ENCODE measurements around the gene MPP1. TPM values are rescaled to one million over a fixed set of nuclear protein-coding genes. Genes with fewer than 3 reads are reported as not detected.

Gene MPP1
- total RNA-seq, 1 donor from 2014 or later: 9.2 TPM

- DNase-seq (ENCODE audit: low read depth): peak; percentile 52
- H3K4me3 ChIP-seq (ENCODE audit: low read depth, low read length): no peak overlapping the region
- TF ChIP-seq CTCF (conservative IDR thresholded peaks at IDR 0.05; ENCODE audit: low read depth, low read length): no peak
Observed at GRCh38 chrX:154775419-154776349, 29.6 kb downstream of the MPP1 start.

DNA sequence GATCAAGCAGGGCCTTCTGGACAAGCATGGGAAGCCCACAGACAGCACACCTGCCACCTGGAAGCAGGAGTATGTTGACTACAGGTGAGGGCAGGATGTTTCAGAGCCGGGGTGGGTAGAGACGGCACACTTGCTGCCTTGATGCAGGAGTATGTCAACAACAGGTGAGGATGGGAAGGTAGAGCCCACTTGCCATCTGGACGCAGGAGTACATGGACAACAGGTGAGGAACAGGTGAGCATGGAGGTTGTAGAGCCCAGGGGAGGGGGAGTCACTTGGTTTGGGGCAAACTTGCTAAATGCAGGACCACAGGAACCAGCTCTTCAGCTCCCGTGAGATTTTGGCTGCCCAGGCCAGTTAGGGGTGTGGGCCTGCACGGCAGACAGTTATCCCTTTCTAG lies 30.7 kb downstream of the MPP1 start:
- no peak overlapping the region for H3K4me3 ChIP-seq (ENCODE audit: low read depth, low read length)
- DNase-seq (ENCODE audit: low read depth): no peak
- TF ChIP-seq CTCF (conservative IDR thresholded peaks at IDR 0.05; ENCODE audit: low read depth, low read length): no peak

GRCh38 chrX:154762537-154763296 lies 42.6 kb downstream of the MPP1 start, which contains the start of gene DKC1:
Gene DKC1 (plus strand): TSS chrX:154762864. CDS start chrX:154762966, 102 bp downstream.
- DNase-seq (ENCODE audit: low read depth): no peak
- peak within 1 kb of the TSS; percentile 70 for H3K4me3 ChIP-seq (ENCODE audit: low read depth, low read length)
- TF ChIP-seq CTCF (conservative IDR thresholded peaks at IDR 0.05; ENCODE audit: low read depth, low read length): no peak

GRCh38 chrX:154761977-154762536 lies 43.2 kb downstream of the MPP1 start:
- DNase-seq (ENCODE audit: low read depth): no peak
- peak overlapping the region; percentile 70 for H3K4me3 ChIP-seq (ENCODE audit: low read depth, low read length)
- TF ChIP-seq CTCF (conservative IDR thresholded peaks at IDR 0.05; ENCODE audit: low read depth, low read length): no peak

- no peak overlapping the region for H3K4me3 ChIP-seq (ENCODE audit: low read depth, low read length)
- DNase-seq (ENCODE audit: low read depth): no peak
- TF ChIP-seq CTCF (conservative IDR thresholded peaks at IDR 0.05; ENCODE audit: low read depth, low read length): no peak
Observed at GRCh38 chrX:154758696-154759095, 46.6 kb downstream of the MPP1 start.

DNA sequence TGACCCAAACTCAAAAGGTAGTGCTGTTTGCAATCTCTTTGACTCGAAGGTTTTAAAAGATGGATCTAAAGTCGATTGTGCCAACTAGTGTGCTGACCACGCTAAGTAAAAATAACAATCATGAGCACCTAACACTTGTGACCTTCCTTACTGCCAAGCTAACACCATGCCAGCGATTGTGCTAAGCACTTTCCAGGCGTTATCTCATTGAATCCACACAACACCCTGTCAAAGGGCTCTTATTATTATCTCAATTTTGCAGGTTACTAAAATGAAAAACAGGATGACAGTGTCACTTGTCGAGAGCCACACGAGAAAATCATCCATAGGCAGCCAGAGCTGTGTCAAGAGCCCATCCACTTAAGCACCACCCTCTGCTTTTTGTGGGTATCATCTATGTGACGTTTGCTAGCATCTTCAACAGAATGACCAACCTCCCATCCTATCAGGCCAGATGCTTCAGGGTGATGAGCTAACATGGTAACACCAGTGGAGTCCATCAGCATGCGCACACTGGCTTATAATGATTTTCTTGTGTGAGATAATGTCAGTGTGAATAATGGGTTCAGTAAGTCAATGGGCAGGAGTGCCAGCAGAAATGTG lies 53.5 kb downstream of the MPP1 start:
- TF ChIP-seq CTCF (conservative IDR thresholded peaks at IDR 0.05; ENCODE audit: low read depth, low read length): no peak
- no peak for DNase-seq (ENCODE audit: low read depth)
- no peak overlapping the region for H3K4me3 ChIP-seq (ENCODE audit: low read depth, low read length)
